Skin epidermis (tissue), 12 donors: ENCODE measurements around the gene SLC29A1.
A peak's percentile ranks its signal among the peaks of the same experiment; 100 is the strongest.
"Not testable (repeated sequence)": the region's sequence is repeated elsewhere in the genome, so short reads cannot be mapped to it uniquely, and the experiment has no call there.

ENCODE experiments used
- H3K27ac ChIP-seq, 21 experiments: fragments of 200-600 bp; sonication (generic) in 11 of 21; one replicate each; pipeline ENCODE4 v1.5.0; 2020; ENCODE audit warnings: mild to moderate bottlenecking in 3 of 21, inconsistent platforms in 2 of 21, moderate library complexity in 2 of 21
- H3K4me3 ChIP-seq, 7 experiments: fragments of 200-600 bp; sonication (generic) in 2 of 7; one replicate each; pipeline ENCODE4 v1.5.0; 2020; ENCODE audit warnings: inconsistent platforms in 2 of 7, mild to moderate bottlenecking in 2 of 7, moderate library complexity in 1 of 7

The SLC29A1 gene

DNA sequence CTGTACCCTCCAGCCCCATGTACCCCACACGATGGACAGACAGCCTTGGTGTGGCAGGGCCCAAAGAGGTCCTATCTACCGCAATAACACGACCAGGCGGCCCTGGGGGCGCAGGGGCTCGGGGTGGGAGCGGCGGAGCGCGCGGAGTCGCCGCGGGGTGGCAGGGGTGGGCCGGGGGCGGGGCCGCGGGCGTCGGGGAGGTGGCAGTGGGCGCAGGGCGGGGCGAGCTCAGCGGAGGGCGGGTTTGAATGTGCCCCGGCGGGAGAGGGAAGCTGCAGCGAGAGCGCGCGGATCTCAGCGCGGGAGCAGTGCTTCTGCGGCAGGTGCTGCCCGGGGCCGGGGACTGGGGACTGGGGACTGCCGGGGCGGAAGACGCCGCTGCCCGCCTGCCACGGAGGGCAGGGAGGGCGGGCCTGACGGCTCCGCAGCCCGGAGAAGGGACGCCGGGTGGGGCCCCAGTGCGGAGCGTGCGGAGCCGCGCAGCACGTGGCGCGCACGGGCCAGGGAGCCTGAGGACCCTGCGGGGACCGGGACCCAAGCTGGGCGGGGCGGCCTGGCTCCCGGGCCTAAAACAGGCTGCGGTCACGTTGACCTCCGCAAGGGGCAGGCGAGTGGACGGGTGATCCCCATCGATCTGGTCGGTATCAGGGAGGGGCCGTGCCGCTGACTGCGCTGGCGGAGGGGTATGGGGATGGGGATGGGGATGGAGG, at the start of gene SLC29A1:
Gene SLC29A1, plus strand, starts transcription at position 277 of the 710 bp plus-strand sequence. CDS start 3,719 bp downstream, outside the sequence.
- peak within 1 kb of the TSS in 17 of 21 experiments; percentile 39 to 91 (median 82) for H3K27ac ChIP-seq
- peak within 1 kb of the TSS; percentile 52 to 80 (median 61) for H3K4me3 ChIP-seq

DNA sequence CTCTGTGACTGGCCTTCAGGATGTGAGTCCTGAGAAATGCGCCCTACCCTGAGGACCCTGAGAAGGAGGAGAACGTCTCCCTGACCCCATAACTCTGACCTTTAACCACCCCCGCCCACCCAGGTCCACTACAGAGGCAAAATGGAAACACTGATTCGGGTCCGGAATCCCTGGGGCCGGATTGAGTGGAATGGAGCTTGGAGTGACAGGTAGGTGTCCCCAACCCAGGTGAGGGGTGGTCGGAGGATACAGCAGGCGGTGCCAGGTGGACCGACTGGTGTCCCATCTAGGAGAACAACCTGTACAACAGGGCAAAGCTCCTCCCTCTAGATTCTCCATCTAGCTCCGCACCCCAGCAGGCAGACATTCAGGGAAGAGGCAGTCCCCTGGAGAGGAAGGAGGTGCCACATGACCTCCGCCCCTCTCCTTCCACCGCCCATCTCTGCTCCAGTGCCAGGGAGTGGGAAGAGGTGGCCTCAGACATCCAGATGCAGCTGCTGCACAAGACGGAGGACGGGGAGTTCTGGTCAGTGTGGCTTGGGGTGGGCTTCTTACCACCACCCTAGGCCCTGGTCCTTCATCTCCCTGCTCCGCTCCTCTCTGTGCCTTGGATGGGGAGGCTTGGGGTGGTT, 47.1 kb upstream of the SLC29A1 start:
- H3K4me3 ChIP-seq: no peak overlapping the region
- H3K27ac ChIP-seq: peak overlapping the region in 1 of 21 experiments; percentile 42

DNA sequence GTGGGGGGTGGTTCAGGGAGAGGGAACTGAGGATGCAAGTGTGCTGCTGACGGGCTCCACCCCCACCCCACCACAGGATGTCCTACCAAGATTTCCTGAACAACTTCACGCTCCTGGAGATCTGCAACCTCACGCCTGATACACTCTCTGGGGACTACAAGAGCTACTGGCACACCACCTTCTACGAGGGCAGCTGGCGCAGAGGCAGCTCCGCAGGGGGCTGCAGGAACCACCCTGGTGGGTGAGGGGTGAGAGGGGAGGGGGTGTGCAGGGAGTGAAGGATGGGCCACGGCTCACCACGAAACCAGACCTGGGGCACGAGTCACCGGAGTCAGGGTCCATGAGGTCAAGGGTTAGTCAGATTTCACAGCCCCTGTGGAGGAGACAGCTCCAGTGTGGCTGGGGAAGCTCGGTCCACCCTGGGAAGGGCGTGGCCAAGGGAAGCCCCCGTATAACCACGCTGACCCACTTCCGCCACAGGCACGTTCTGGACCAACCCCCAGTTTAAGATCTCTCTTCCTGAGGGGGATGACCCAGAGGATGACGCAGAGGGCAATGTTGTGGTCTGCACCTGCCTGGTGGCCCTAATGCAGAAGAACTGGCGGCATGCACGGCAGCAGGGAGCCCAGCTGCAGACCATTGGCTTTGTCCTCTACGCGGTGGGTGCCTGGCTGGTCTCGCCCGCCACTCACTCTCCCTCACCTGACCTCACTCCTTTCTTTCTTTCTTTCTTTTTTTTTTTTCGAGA, 46.5 kb upstream of the SLC29A1 start:
- H3K27ac ChIP-seq: peak overlapping the region in 3 of 21 experiments; percentile 7 to 42 (median 20)
- no peak overlapping the region for H3K4me3 ChIP-seq

DNA sequence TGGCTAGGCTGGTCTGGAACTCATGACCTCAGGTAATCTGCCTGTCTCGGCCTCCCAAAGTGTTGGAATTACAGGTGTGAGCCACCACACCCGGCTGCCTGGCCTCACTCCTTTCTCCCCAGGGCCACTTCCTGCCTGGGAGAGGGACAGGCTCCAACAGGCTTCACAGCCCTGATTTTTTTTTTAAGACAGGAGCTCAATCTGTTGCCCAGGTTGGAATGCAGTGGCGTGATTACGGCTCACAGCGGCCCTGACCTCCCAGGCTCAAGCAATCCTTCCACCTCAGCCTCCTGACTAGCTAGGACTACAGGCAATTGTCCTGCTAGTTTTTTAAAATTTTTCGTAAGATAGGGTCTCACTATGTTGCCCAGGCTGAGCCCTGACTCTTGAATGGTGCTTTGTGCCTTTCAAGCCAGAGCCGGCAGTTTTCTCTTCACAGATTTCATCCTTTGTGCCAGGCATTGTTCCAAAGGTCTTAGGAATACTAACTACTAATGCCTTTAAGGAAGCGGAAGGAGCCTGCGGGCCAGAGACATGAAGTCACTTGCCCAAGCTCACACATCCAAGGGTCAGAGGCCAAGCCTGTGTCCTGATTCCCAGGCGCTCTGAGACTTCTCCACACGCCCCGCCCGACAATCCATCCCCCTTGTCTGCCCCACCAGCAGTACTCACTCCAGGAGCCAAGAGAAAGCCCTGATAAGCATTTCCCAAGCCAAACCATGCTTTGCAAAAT, 45.5 kb upstream of the SLC29A1 start:
- Histone ChIP-seq H3K27ac (peak overlapping the region in 11 of 21 experiments; percentile 3 to 60 (median 40)), H3K4me3 (no peak overlapping the region)

DNA sequence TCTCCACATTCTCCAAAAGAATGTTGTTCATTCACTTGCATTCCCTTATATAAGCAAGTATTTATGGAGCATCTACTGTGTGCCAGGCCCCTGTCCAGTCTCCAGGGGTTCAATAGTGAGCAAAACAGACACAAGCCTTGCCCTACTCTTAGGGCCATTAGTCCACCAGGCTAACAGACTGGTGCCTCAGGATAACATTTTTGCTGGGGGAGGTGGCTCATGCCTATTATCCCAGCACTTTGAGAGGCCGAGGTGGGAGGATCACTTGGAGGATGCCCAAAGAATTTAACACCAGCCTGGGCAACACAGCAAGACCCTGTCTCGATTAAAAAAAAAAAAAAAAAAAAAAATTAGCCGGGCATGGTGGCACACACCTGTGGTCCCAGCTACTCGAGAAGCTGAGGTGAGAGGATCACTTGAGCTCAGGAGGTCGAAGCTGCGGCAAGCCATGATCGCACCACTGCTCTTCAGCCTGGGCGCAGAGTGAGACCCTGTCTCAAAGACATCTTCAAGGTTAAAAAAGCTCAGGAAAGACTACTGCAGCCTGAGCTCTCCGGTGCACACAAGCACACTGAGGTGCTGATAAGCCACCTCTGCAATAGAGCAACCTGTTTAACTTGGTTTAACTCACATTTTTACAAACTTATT, 44.8 kb upstream of the SLC29A1 start:
- Histone ChIP-seq H3K4me3 (no peak overlapping the region), H3K27ac (peak overlapping the region in 9 of 21 experiments; percentile 5 to 60 (median 40))

DNA sequence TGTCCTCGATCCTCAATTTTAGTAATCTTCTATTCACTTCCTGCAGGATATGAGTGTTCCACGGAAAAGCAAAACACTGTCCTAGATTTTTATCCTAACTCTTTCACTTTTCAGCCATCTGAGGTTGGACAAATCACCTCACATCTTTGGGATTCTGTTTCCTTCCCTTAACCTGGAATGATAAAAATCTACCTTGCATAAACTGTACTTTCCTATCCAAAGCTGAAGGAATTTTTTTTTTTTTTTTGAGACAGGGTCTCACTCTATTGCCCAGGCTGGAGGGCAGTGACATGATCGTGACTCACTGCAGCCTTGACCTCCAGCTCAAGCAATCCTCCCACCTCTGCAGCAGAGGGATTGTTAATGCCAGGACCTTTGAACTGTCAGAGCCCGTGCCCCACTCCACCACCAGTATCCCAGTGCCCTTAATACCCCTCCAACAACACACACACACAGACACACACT, 44.3 kb upstream of the SLC29A1 start:
- H3K27ac ChIP-seq: peak overlapping the region in 2 of 21 experiments; percentile 40 to 55
- no peak overlapping the region for H3K4me3 ChIP-seq

DNA sequence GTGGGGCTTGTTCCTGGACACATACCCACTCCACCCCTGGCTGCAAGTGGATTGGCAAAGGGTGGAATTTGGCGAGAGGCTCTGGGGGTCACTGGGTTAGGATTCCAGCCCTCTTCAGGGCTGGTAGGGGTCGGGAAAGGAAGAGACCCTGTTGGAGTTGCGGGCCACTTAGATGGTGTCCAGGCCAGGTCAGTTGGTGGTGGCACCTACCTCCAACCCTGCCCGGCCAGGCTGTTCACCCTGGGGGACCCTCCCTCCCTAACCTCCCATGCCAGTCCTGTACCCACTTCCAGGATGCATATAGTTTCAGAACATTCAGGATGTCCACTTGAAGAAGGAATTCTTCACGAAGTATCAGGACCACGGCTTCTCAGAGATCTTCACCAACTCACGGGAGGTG, 43.7 kb upstream of the SLC29A1 start:
- no peak overlapping the region for H3K4me3 ChIP-seq
- peak overlapping the region in 1 of 21 experiments; percentile 55 for H3K27ac ChIP-seq

DNA sequence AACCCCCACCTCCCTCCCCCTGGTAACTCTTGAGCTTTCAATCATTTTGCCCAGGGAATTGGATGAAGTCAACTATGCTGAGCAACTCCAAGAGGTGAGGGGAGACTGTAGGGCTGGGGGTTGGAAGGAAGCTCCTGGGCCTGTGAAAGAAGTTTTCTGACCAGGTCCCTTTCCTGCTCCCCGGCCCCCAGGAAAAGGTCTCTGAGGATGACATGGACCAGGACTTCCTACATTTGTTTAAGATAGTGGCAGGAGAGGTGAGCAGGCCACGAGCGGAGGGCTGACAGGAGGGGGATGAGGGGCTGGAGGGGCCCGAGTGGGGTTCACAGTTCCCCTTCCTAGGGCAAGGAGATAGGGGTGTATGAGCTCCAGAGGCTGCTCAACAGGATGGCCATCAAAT, 43.0 kb upstream of the SLC29A1 start:
- H3K4me3 ChIP-seq: no peak overlapping the region

DNA sequence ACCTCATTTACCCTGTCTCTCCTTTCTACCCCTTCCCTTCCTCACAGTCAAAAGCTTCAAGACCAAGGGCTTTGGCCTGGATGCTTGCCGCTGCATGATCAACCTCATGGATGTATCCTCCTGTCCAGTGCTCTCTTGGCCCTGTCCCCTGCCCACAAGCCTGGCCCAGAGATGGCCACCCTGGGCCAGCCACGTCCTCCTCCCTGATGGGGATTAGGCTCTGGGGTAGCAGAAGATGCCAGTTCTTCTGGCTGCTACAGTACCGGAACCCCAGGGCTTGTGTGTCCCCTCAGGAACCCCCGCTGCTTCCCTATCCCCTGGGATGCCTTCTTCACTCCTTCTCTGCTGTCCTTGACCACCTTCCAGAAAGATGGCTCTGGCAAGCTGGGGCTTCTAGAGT, 42.5 kb upstream of the SLC29A1 start:
- no peak overlapping the region for H3K4me3 ChIP-seq
- H3K27ac ChIP-seq: no peak overlapping the region

More for the DNA sequence above, 43.0 kb upstream of the SLC29A1 start:
- H3K27ac ChIP-seq: no peak overlapping the region

DNA sequence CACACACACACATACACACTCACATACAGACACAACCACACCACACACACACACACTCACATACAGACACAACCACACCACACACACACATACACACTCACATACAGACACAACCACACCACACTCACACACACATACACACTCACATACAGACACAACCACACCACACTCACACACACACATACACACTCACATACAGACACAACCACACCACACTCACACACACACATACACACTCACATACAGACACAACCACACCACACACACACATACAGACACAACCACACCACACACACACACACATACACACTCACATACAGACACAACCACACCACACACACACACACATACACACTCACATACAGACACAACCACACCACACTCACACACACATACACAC, 41.6 kb upstream of the SLC29A1 start:
- not testable (repeated sequence) for H3K4me3 ChIP-seq, H3K27ac ChIP-seq

DNA sequence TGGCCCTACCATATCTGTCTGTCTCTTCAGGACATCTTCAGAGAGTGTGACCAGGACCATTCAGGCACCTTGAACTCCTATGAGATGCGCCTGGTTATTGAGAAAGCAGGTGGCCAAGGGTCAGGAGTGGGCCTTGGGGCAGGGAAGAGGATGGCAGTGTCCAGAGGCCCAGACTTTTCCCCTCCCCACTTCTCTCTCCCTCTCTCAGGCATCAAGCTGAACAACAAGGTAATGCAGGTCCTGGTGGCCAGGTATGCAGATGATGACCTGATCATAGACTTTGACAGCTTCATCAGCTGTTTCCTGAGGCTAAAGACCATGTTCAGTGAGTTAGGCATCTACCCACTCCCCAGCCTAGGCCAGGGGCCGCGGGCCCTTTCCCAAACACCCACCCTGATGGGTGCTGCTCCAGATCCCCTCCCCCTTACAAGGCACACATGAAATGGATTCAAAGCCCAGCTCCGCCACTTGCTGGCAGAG, 40.4 kb upstream of the SLC29A1 start:
- H3K4me3 ChIP-seq: no peak overlapping the region
- H3K27ac ChIP-seq: peak overlapping the region in 1 of 21 experiments; percentile 3

DNA sequence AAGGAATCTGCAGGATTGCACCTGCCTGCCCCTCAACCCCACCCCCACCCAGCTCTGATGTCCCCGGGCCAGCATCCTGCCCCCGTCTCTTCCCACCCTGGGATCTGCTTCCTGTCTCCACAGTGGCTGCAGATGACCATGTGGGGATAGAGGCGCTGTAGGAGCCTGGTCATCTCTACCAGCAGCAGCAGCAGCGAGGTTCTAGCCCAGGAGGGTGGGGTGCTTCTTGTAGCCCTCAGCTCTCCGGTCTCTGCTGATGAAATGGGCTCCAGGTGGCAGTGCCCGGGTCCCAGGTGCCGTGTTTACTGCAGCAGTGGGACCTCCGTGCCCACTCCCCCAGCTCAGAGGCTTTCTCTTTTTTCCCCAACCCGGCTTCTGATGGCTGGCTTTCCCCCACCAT, 39.6 kb upstream of the SLC29A1 start:
- Histone ChIP-seq H3K4me3 (no peak overlapping the region), H3K27ac (no peak overlapping the region)

DNA sequence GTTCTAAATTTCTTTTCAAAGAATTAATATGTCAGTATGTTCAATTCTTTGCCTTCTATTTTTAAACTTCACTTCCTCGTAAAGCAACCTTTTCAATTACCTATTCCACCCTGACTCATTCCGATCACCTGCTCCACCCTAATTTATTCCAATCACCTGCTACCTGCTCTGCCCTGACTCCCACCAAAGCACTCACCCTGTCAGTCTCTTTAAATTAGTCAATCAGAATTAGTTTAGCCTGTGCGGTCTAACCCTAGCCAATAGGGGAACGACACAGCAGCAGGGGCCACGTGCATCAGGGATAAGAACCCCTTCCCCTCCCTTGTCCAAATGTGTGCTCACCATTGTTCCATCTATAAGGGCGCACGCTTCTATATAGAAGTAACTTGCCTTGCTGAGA, 38.0 kb upstream of the SLC29A1 start:
- not testable (repeated sequence) for H3K27ac ChIP-seq, H3K4me3 ChIP-seq

DNA sequence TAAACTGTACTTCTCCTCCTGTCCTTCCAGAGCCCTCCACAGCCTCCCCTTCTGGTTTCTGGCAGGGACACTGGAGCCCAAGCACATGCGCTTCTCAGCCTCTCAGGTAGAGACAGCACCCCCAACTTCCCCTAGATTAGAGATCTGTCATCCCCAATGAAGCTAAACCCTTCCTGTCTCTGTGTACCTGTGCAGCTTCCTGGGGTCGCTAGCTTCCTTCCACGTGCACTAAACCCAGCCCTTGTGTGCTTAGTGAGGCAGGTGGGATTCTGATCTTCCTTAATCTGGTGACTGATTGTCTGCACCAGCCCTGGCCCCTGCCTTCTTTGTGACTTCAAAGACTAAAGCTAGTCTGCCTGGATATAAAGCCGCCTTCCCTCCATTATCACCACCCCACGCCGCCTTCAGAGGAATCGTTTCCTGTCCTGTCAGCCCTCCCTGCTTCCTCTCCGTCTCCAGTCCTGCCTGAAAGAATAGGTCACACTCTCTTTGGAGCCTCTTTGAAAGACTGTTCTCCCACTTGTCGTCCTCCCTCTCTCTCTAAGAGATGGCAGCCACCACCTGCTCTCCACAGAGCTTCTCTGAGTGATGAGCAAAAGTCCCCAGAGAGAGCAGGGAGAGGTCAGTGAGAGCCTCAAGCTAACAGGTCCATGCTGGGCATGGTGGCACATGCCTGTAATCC, 37.3 kb upstream of the SLC29A1 start:
- Histone ChIP-seq H3K4me3 (no peak overlapping the region), H3K27ac (peak overlapping the region in 8 of 21 experiments; percentile 1 to 38 (median 28))

DNA sequence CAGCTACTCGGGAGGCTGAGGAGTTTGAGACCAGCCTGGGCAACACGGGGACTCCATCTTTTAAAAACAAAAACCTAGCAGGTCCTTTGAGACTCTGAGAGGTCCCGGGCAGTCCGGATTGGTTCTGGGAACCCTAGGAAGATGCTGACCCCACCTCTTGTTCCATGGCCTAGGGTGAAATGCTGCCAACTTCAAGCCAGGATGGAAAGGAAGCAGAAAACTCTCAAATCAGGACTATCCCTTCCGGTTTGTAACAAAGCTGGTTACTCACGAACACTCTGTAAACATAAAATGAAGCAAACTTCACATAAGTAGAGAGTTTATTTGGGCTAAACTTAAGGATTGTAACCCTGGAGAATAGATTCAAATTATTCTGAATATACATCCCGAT, 36.8 kb upstream of the SLC29A1 start:
- H3K27ac ChIP-seq: peak overlapping the region in 6 of 21 experiments; percentile 13 to 38 (median 34)

DNA sequence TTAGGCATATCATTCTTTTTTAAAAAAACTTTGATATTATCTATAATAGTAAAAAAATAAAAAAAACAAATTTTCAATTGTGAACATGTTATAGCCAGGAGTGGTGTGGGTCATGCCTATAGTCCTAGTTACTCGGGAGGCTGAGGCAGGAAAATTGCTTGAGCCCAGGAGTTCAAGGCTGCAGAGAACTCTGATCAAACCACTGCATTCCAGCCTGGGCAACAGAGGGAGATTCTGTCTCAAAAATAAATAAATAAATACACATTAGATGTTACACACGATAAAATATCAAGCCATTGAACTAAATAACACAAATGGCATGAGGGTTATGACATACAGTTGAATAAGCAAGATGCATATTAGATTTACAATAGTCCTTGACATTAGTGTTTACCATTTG, 34.6 kb upstream of the SLC29A1 start:
- no peak overlapping the region for H3K27ac ChIP-seq
- H3K4me3 ChIP-seq: no peak overlapping the region

More for the DNA sequence above, 36.8 kb upstream of the SLC29A1 start:
- no peak overlapping the region for H3K4me3 ChIP-seq

DNA sequence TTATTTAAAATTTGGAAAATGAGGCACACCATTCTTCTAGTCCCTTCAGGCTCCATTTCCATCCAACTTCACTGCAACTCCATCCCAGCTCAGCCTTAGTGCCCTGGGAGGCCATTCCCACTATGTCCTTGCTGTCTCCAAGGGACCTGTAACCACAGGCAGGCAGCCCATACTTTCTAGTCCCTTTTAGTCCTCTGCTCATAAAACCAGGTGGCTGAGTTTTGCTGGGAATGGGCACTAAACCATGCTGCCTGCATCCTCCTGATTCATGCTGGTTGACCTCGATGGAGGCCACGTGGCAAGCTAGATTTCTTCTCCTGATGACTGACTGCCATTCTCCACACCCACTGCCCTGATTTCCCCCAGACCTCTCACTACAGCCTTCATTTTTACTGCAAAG, 34.1 kb upstream of the SLC29A1 start:
- H3K27ac ChIP-seq: no peak overlapping the region
- H3K4me3 ChIP-seq: no peak overlapping the region

DNA sequence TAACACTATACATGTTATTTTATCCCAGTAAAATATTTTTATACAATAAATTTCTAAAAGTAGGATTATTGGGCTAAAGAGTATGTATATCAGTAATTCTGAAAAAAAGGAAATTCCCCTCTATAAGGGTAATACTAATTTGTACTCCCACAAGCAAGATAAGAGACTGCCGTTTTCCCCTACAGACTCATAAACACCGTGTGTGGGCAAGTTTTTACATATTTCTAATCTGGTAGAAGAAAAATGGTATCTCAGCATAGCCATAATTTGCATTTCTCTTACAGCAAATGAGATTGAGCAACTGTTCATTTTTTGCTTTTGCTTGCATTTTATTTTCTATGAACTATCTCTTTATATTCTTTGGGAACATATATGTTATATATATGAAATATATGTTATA, 32.7 kb upstream of the SLC29A1 start:
- H3K4me3 ChIP-seq: no peak overlapping the region
- H3K27ac ChIP-seq: no peak overlapping the region
